ENCODE results near the gene PPM1J. TPM values are rescaled to one million over a fixed set of nuclear protein-coding genes. Genes with fewer than 3 reads are reported as not detected.

The PPM1J gene
- total and polyA plus RNA-seq, 2 donors (not counting 1 experiment from before 2014, with no cell fraction given), result 0.79 to 0.83 TPM

DNA sequence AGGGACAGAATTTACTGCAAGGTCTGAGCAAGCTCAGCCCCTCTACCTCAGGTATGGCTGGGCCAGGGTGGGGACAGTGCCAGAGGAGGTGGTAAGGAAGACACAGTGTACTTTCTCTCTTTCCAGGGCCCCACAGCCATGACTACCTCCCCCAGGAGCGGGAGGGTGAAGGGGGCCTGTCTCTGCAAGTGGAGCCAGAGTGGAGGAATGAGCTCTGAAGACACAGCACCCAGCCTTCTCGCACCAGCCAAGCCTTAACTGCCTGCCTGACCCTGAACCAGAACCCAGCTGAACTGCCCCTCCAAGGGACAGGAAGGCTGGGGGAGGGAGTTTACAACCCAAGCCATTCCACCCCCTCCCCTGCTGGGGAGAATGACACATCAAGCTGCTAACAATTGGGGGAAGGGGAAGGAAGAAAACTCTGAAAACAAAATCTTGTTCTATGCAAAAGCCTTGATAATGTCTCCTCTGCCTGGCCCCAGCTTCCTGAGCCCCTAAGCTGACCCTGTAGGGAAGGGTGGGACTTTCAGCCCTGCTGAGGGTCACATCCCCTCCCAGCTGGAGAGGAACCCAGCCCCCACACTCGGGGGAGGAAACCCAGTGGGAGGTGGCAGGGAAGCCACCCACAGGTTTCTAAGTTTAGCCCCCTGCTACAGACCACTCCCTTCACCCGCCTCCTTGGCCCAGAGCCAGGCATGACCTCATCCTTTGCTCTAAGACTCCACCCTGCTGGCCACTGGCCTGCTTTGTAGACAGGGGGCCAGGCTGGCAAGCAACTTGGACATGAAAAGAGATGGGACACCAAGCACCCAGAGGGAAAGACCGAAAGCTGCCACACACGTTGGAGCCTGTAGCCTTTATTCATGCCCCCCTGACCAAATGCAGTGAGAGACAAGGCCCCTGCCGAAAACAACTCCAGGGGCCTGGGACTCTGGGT, 14.6 kb downstream of the PPM1J start:
- H3K27me3 ChIP-seq (ENCODE audit: control insufficient read depth, insufficient read depth, low read length), result no peaks in the 10 kb centered on the region
- H3K79me2 ChIP-seq (ENCODE audit: control insufficient read depth, insufficient read depth, low read length), result peaks cover 31% of the 10 kb centered on the region
- H3K9ac ChIP-seq (ENCODE audit: insufficient read depth, low read length), result peak overlapping the region; percentile 38
- no peak overlapping the region for H2AFZ ChIP-seq (ENCODE audit: low read length)
- no peaks in the 10 kb centered on the region for H3K9me3 ChIP-seq (ENCODE audit: control insufficient read depth, insufficient read depth, low read depth, low read length)
- H3K4me2 ChIP-seq (ENCODE audit: extremely low read depth, insufficient read depth, low read length), result peak overlapping the region; percentile 56
- H3K27ac ChIP-seq (ENCODE audit: insufficient read depth, low read length), result peak overlapping the region; percentile 79
- peaks cover 38% of the 10 kb centered on the region for H3K36me3 ChIP-seq (ENCODE audit: control insufficient read depth, insufficient read depth, low read length)
- TF ChIP-seq, protein P1, sequence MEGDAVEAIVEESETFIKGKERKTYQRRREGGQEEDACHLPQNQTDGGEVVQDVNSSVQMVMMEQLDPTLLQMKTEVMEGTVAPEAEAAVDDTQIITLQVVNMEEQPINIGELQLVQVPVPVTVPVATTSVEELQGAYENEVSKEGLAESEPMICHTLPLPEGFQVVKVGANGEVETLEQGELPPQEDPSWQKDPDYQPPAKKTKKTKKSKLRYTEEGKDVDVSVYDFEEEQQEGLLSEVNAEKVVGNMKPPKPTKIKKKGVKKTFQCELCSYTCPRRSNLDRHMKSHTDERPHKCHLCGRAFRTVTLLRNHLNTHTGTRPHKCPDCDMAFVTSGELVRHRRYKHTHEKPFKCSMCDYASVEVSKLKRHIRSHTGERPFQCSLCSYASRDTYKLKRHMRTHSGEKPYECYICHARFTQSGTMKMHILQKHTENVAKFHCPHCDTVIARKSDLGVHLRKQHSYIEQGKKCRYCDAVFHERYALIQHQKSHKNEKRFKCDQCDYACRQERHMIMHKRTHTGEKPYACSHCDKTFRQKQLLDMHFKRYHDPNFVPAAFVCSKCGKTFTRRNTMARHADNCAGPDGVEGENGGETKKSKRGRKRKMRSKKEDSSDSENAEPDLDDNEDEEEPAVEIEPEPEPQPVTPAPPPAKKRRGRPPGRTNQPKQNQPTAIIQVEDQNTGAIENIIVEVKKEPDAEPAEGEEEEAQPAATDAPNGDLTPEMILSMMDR (conservative IDR thresholded peaks at IDR 0.05 in 1 of 2, IDR thresholded peaks at IDR 0.05 in 1 of 2; ENCODE audit: low read depth in 1 of 2, low read length in 2 of 2), result peak in 1 of 2 donors; percentile 4
- no peak for TF ChIP-seq EZH2 (IDR thresholded peaks at IDR 0.05; ENCODE audit: low read length, missing control alignments)
- no peaks in the 10 kb centered on the region for H4K20me1 ChIP-seq (ENCODE audit: control insufficient read depth, extremely low read depth, insufficient read depth, low read length)
- no peak overlapping the region for H3K4me3 ChIP-seq (replicated peaks in 1 of 4; ENCODE audit: control extremely low read depth in 1 of 4, insufficient read depth in 1 of 4, low read depth in 3 of 4, low read length in 4 of 4)
- DNase-seq (ENCODE audit: low read depth in 2 of 2), result peak; percentile 93 to 97
- peaks cover 39% of the 10 kb centered on the region for H3K4me1 ChIP-seq (ENCODE audit: control insufficient read depth, extremely low read depth, insufficient read depth, low read length)

DNA sequence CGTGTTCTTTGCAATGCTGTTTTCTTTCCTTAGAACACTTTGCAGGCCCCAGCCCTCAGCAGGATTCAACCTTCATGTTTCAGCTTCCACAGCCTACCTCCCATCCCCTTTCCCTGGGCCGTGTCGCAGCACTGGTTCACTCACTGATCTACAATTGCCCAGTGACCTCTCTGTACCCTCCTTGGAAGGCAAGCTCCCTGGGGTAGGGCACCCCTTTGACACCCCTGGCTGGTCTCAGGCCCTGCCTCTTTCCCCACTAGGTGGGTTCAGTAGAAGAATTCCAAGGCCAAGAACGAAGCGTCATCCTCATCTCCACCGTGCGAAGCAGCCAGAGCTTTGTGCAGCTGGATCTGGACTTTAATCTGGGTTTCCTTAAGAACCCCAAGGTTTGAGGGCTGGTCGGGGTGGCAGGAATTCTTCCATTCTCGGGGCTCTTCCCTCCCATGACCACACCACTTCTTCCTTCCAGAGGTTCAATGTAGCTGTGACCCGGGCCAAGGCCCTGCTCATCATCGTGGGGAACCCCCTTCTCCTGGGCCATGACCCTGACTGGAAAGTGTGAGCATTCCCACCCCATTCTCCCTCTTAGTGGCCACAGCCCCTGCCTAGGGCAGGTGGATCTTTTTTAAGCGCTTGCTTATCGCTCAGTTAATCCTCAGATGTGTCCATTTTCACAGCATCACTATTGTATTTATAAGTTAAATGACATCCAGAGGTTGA, 15.5 kb downstream of the PPM1J start:
- TF ChIP-seq, protein P1 (conservative IDR thresholded peaks at IDR 0.05 in 1 of 2, IDR thresholded peaks at IDR 0.05 in 1 of 2; ENCODE audit: low read depth in 1 of 2, low read length in 2 of 2), result no peak
- no peak for TF ChIP-seq EZH2 (IDR thresholded peaks at IDR 0.05; ENCODE audit: low read length, missing control alignments)
- Histone ChIP-seq H3K4me1 (ENCODE audit: control insufficient read depth, extremely low read depth, insufficient read depth, low read length) (peaks cover 38% of the 10 kb centered on the region), H3K9me3 (ENCODE audit: control insufficient read depth, insufficient read depth, low read depth, low read length) (no peaks in the 10 kb centered on the region), H3K79me2 (ENCODE audit: control insufficient read depth, insufficient read depth, low read length) (peaks cover 23% of the 10 kb centered on the region), H3K27me3 (ENCODE audit: control insufficient read depth, insufficient read depth, low read length) (no peaks in the 10 kb centered on the region), H3K27ac (ENCODE audit: insufficient read depth, low read length) (peak overlapping the region; percentile 79), H4K20me1 (ENCODE audit: control insufficient read depth, extremely low read depth, insufficient read depth, low read length) (no peaks in the 10 kb centered on the region), H3K9ac (ENCODE audit: insufficient read depth, low read length) (no peak overlapping the region), H3K4me3 (replicated peaks in 1 of 4; ENCODE audit: control extremely low read depth in 1 of 4, insufficient read depth in 1 of 4, low read depth in 3 of 4, low read length in 4 of 4) (no peak overlapping the region), H3K4me2 (ENCODE audit: extremely low read depth, insufficient read depth, low read length) (no peak overlapping the region), H2AFZ (ENCODE audit: low read length) (no peak overlapping the region), H3K36me3 (ENCODE audit: control insufficient read depth, insufficient read depth, low read length) (peaks cover 43% of the 10 kb centered on the region)
- DNase-seq (ENCODE audit: low read depth in 2 of 2), result no peak

Data from fibroblast of lung (primary cell).